OCI-LY7 (cell line): ENCODE data around the gene ZCCHC10. TPM values are rescaled to one million over a fixed set of nuclear protein-coding genes. Genes with fewer than 3 reads are reported as not detected.
"Not testable (repeated sequence)": the region's sequence is repeated elsewhere in the genome, so short reads cannot be mapped to it uniquely, and the experiment has no call there.

ENCODE experiments used
- BruUV-seq: library from RNA; stranded (reverse); fragments of 400-500 nt; replicated peaks from 2 replicates; lab custom pipeline; 2021; lab: Mats Ljungman, UMichigan
- CTCF ChIA-PET: fragments of 300-600 bp; sonication (Branson Sonifier 250); formaldehyde crosslinking; loops from one replicate; lab custom pipeline; 2022; ENCODE audit warnings: antibody characterized with exemption; ENCODE audit not compliant: unreplicated experiment; lab: Charles Lee
- POLR2A ChIA-PET: fragments of 300-600 bp; sonication (Branson Sonifier 250); formaldehyde crosslinking; loops from one replicate; lab custom pipeline; 2022; ENCODE audit warnings: antibody characterized with exemption; lab: Charles Lee
- DNase-seq: peaks from one replicate; pipeline ENCODE4 v3.0.0-alpha.2; 2015; ENCODE audit warnings: low spot score
- H2AFZ ChIP-seq: fragments of 200-600 bp; sonication (generic), shearing (Covaris generic); 2 replicates; pipeline ENCODE4 v1.6.1; 2014; ENCODE audit warnings: mild to moderate bottlenecking, antibody characterized with exemption, low read length, moderate library complexity
- H3K27ac ChIP-seq: fragments of 200-600 bp; sonication (generic); 2 replicates; pipeline ENCODE4 v1.5.1; 2014; ENCODE audit warnings: mixed run types, low read depth, mild to moderate bottlenecking, moderate library complexity, low read length, inconsistent platforms; ENCODE audit not compliant: poor library complexity, severe bottlenecking
- H3K36me3 ChIP-seq: fragments of 200-600 bp; sonication (generic); 2 replicates; pipeline ENCODE4 v1.6.1; 2014; ENCODE audit warnings: mild to moderate bottlenecking, antibody characterized with exemption, low read length, moderate library complexity, mixed read lengths; ENCODE audit not compliant: insufficient read depth
- H3K4me1 ChIP-seq: fragments of 200-600 bp; sonication (generic); 2 replicates; pipeline ENCODE4 v1.5.1; 2014; ENCODE audit warnings: mild to moderate bottlenecking, low read length; ENCODE audit not compliant: insufficient read depth, poor library complexity, severe bottlenecking
- H3K4me2 ChIP-seq: fragments of 200-600 bp; sonication (generic); 2 replicates; pipeline ENCODE4 v1.6.1; 2014; ENCODE audit warnings: mild to moderate bottlenecking, low read length
- H3K4me3 ChIP-seq: fragments of 200-600 bp; sonication (generic); 2 replicates; pipeline ENCODE4 v1.5.1; 2014; ENCODE audit warnings: mild to moderate bottlenecking, low read depth, low read length; ENCODE audit not compliant: poor library complexity, severe bottlenecking
- H3K79me2 ChIP-seq: fragments of 200-600 bp; sonication (generic); 2 replicates; pipeline ENCODE4 v1.6.1; 2016; ENCODE audit warnings: low read depth, mild to moderate bottlenecking, low read length, moderate library complexity, mixed read lengths; ENCODE audit not compliant: insufficient read depth
- H3K9me2 ChIP-seq: fragments of 200-600 bp; sonication (generic); 2 replicates; pipeline ENCODE4 v1.6.1; 2016; ENCODE audit warnings: mild to moderate bottlenecking, low read length, mixed read lengths; ENCODE audit not compliant: insufficient read depth
- H3K9me3 ChIP-seq: fragments of 200-600 bp; sonication (generic); 2 replicates; pipeline ENCODE4 v1.6.1; 2014; ENCODE audit warnings: mild to moderate bottlenecking, mixed run types, low read length, mixed read lengths
- H4K20me1 ChIP-seq: fragments of 200-600 bp; sonication (generic); 2 replicates; pipeline ENCODE4 v1.6.1; 2014; ENCODE audit warnings: mild to moderate bottlenecking, antibody characterized with exemption, low read length, moderate library complexity, mixed read lengths; ENCODE audit not compliant: insufficient read depth
- CTCF ChIP-seq: fragments of 200-600 bp; sonication (generic); conservative IDR thresholded peaks from 2 replicates; pipeline ENCODE4 v1.5.1; 2014; ENCODE audit warnings: mild to moderate bottlenecking, antibody characterized with exemption, low read length, moderate library complexity, mixed read lengths
- EZH2phosphoT487 ChIP-seq: fragments of 200-600 bp; sonication (generic); IDR thresholded peaks from 2 replicates; pipeline ENCODE4 v1.6.1; 2018; ENCODE audit warnings: low read depth, borderline replicate concordance, mild to moderate bottlenecking, mixed run types, antibody characterized with exemption, low read length, moderate library complexity, mixed read lengths
- intact Hi-C: fragments of 100-400 bp; cut with micrococcal nuclease; formaldehyde crosslinking; loops from one replicate; pipeline ENCODE4 v1.10.0; 2022; ENCODE audit not compliant: unreplicated experiment
- total RNA-seq, 2 experiments: library from RNA; depleted of rRNA in 1 of 2; stranded (reverse); fragments of >200 nt in 1 of 2; shearing (Covaris generic) in 1 of 2; gene quantifications; 2 replicates each; pipeline ENCODE4 v1.2.3, GENCODE V29; 2014 to 2022

Gene ZCCHC10
- total RNA-seq, 2 experiments from 2014 or later: 27.2 to 45.4 TPM

GRCh38 chr5:132962429-132963021 is 63.8 kb downstream of the ZCCHC10 start:
- peaks cover 55% of the 10 kb centered on the region for H3K79me2 ChIP-seq
- intact Hi-C loops: loop anchor here (1.0 to 2.0 kb wide), 5 partner anchors 64 to 146 kb away; partner anchors contain the start of genes GDF9, UQCRQ and ZCCHC10

GRCh38 chr5:132961887-132962286 is 64.5 kb downstream of the ZCCHC10 start:
- BruUV-seq: no TSS peak

More at GRCh38 chr5:132962429-132963021, 63.8 kb downstream of the ZCCHC10 start:
- no peak for TF ChIP-seq CTCF
- TF ChIP-seq EZH2phosphoT487: no peak
- BruUV-seq: TSS peak; percentile 73
- Histone ChIP-seq H3K4me1 (peaks cover 21% of the 10 kb centered on the region), H2AFZ (peak overlapping the region; percentile 90; the same call in 1 of the 2 replicates), H3K9me3 (no peaks in the 10 kb centered on the region; the same call in 1 of the 2 replicates), H3K36me3 (peaks cover 34% of the 10 kb centered on the region), H3K27ac (peak overlapping the region; percentile 68), H3K9me2 (no peaks in the 10 kb centered on the region), H4K20me1 (peaks cover 13% of the 10 kb centered on the region), H3K4me2 (peak overlapping the region; percentile 76), H3K4me3 (peak overlapping the region; percentile 80)
- DNase-seq: peak; percentile 56
- CTCF ChIA-PET: interaction anchor here (1.3 kb wide), 1 partner anchor 142 kb away, joined by 3 read pairs; no protein-coding TSS in a partner anchor
- POLR2A ChIA-PET: interaction anchor here (0.5 to 3.3 kb wide), 16 partner anchors 11 to 1556 kb away, joined by 3 to 14 read pairs (median 3); partner anchors contain the start of gene ZCCHC10

GRCh38 chr5:132961123-132961815 is 65.1 kb downstream of the ZCCHC10 start:
- POLR2A ChIA-PET: interaction anchor here (0.6 to 3.3 kb wide), 5 partner anchors 9 to 142 kb away, joined by 3 to 14 read pairs (median 3); no protein-coding TSS in a partner anchor

More at GRCh38 chr5:132961887-132962286, 64.5 kb downstream of the ZCCHC10 start:
- intact Hi-C loops: loop anchor here (2.0 kb wide), 3 partner anchors 89 to 143 kb away; partner anchors contain the start of genes GDF9 and UQCRQ
- peaks cover 13% of the 10 kb centered on the region for H4K20me1 ChIP-seq
- H3K27ac ChIP-seq: peak overlapping the region; percentile 68
- TF ChIP-seq CTCF: no peak
- TF ChIP-seq EZH2phosphoT487: no peak
- H3K79me2 ChIP-seq: peaks cover 62% of the 10 kb centered on the region
- no peak overlapping the region for H2AFZ ChIP-seq
- peak; percentile 7 for DNase-seq
- ChIA-PET POLR2A (interaction anchor here (0.6 to 3.3 kb wide), 8 partner anchors 8 to 404 kb away, joined by 3 to 14 read pairs (median 3); partner anchors contain the start of gene ZCCHC10), CTCF (interaction anchor here (1.3 kb wide), 1 partner anchor 142 kb away, joined by 3 read pairs; no protein-coding TSS in a partner anchor)
- peaks cover 34% of the 10 kb centered on the region for H3K36me3 ChIP-seq
- no peaks in the 10 kb centered on the region for H3K9me2 ChIP-seq
- H3K9me3 ChIP-seq: no peaks in the 10 kb centered on the region; the same call in 1 of the 2 replicates
- peaks cover 21% of the 10 kb centered on the region for H3K4me1 ChIP-seq
- peak overlapping the region; percentile 80 for H3K4me3 ChIP-seq
- peak overlapping the region; percentile 76 for H3K4me2 ChIP-seq

GRCh38 chr5:132956166-132956799 is 70.1 kb downstream of the ZCCHC10 start:
- intact Hi-C loops, DNase-seq: not testable (repeated sequence)
- H3K79me2 ChIP-seq: peaks cover 83% of the 10 kb centered on the region

More at GRCh38 chr5:132961123-132961815, 65.1 kb downstream of the ZCCHC10 start:
- CTCF ChIA-PET: interaction anchor here (1.3 kb wide), 1 partner anchor 143 kb away, joined by 3 read pairs; no protein-coding TSS in a partner anchor
- Histone ChIP-seq H3K4me2 (peak overlapping the region; percentile 76), H3K4me3 (peak overlapping the region; percentile 80), H3K79me2 (peaks cover 68% of the 10 kb centered on the region), H4K20me1 (peaks cover 13% of the 10 kb centered on the region), H3K36me3 (peaks cover 34% of the 10 kb centered on the region), H3K4me1 (peaks cover 21% of the 10 kb centered on the region)
- intact Hi-C loops, BruUV-seq, H3K9me2 ChIP-seq, H3K9me3 ChIP-seq, DNase-seq, H2AFZ ChIP-seq, H3K27ac ChIP-seq: not testable (repeated sequence)

More at GRCh38 chr5:132956166-132956799, 70.1 kb downstream of the ZCCHC10 start:
- H3K36me3 ChIP-seq: peaks cover 57% of the 10 kb centered on the region
- H3K4me2 ChIP-seq, H2AFZ ChIP-seq, H3K9me2 ChIP-seq, BruUV-seq, CTCF ChIA-PET, H3K27ac ChIP-seq, H4K20me1 ChIP-seq, H3K4me1 ChIP-seq, POLR2A ChIA-PET, H3K4me3 ChIP-seq, H3K9me3 ChIP-seq: not testable (repeated sequence)
